ENCODE data around the gene ADH4.
"Not testable (repeated sequence)": the region's sequence is repeated elsewhere in the genome, so short reads cannot be mapped to it uniquely, and the experiment has no call there.

Gene ADH4

GRCh38 chr4:99134586-99134985, 9.5 kb downstream of the ADH4 start:
- DNase-seq (ENCODE audit: low read depth in 2 of 2): no peak

GRCh38 chr4:99131378-99131777, 12.7 kb downstream of the ADH4 start:
- no peak for DNase-seq (ENCODE audit: low read depth in 2 of 2)

GRCh38 chr4:99126376-99126775, 17.7 kb downstream of the ADH4 start:
- DNase-seq (ENCODE audit: low read depth in 2 of 2): no peak

- DNase-seq (ENCODE audit: low read depth in 2 of 2): no peak
Observed at GRCh38 chr4:99121008-99121407, 23.1 kb downstream of the ADH4 start.

- no peak for DNase-seq (ENCODE audit: low read depth in 2 of 2)
Observed at GRCh38 chr4:99120501-99120900, 23.6 kb downstream of the ADH4 start.

GRCh38 chr4:99117876-99118693, 26.0 kb downstream of the ADH4 start:
- DNase-seq (ENCODE audit: low read depth in 2 of 2): no peak

- not testable (repeated sequence) for DNase-seq (ENCODE audit: low read depth in 2 of 2)
Observed at GRCh38 chr4:99117122-99117841, 26.8 kb downstream of the ADH4 start.

GRCh38 chr4:99109286-99109685, 34.8 kb downstream of the ADH4 start:
- DNase-seq (ENCODE audit: low read depth in 2 of 2): not testable (repeated sequence)

GRCh38 chr4:99104153-99104552, 39.9 kb downstream of the ADH4 start:
- no peak for DNase-seq (ENCODE audit: low read depth in 2 of 2)

- DNase-seq (ENCODE audit: low read depth in 2 of 2): no peak
Observed at GRCh38 chr4:99103166-99103565, 40.9 kb downstream of the ADH4 start.

GRCh38 chr4:99102634-99103033, 41.5 kb downstream of the ADH4 start:
- no peak for DNase-seq (ENCODE audit: low read depth in 2 of 2)

- DNase-seq (ENCODE audit: low read depth in 2 of 2): no peak
Observed at GRCh38 chr4:99100876-99101275, 43.2 kb downstream of the ADH4 start.

GRCh38 chr4:99099814-99100213, 44.3 kb downstream of the ADH4 start:
- not testable (repeated sequence) for DNase-seq (ENCODE audit: low read depth in 2 of 2)

- no peak for DNase-seq (ENCODE audit: low read depth in 2 of 2)
Observed at GRCh38 chr4:99099311-99099710, 44.8 kb downstream of the ADH4 start.

- not testable (repeated sequence) for DNase-seq (ENCODE audit: low read depth in 2 of 2)
Observed at GRCh38 chr4:99091841-99092240, 52.3 kb downstream of the ADH4 start.

- DNase-seq (ENCODE audit: low read depth in 2 of 2): no peak
Observed at GRCh38 chr4:99091216-99091575, 52.9 kb downstream of the ADH4 start.

GRCh38 chr4:99090481-99091215, 53.4 kb downstream of the ADH4 start:
- no peak for DNase-seq (ENCODE audit: low read depth in 2 of 2)

GRCh38 chr4:99088481-99089365, 55.4 kb downstream of the ADH4 start, which contains the start of gene ADH5:
TSS of gene ADH5 (minus strand) at chr4:99088788. CDS start at chr4:99088700, 88 bp downstream.
- DNase-seq (ENCODE audit: low read depth in 2 of 2): peak; percentile 85 to 92

GRCh38 chr4:99088023-99088449, 56.1 kb downstream of the ADH4 start:
- no peak for DNase-seq (ENCODE audit: low read depth in 2 of 2)

- DNase-seq (ENCODE audit: low read depth in 2 of 2): no peak
Observed at GRCh38 chr4:99084595-99084994, 59.5 kb downstream of the ADH4 start.

- DNase-seq (ENCODE audit: low read depth in 2 of 2): no peak
Observed at GRCh38 chr4:99082192-99082591, 61.9 kb downstream of the ADH4 start.
